ENCODE data around the gene TLE2.
A peak's percentile ranks its signal among the peaks of the same experiment; 100 is the strongest.

The TLE2 gene

DNA sequence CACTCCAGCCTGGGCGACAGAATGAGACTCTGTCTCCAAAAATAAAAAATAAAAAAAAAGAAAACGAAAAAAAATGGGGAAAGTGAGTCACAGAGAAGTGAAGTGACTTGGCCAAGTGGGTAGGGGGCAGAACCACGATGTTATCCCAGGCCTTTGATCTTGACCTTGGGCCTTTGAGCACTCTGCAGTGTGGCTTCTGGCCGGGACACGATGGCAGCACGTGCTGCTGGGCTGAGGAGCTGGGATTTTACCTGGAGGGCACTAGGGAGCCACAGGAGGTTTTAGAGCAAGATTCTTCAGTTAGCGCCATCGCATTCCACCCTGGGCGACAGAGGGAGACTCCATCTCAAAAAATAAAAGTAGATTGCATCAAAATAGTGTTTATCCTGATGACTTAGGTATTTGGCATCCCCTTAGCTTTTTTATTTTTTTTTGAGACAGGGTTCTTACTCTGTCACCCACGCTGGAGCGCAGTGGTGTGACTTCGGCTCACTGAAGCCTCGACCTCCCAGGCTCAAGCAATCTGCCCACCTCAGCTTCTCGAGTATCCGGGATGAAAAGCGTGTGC is 37.5 kb upstream of the TLE2 start:
- Histone ChIP-seq H2BK120ac (ENCODE audit: low read depth, low read length) (no peak overlapping the region), H4K91ac (ENCODE audit: low read depth, low read length, poor library complexity) (no peak overlapping the region)
- WGBS, 2 donors (ENCODE audit: extremely low coverage in 2 of 2, insufficient read length in 2 of 2, insufficient replicate concordance in 1 of 2) = no CpG with 5 or more reads among the region's 16 CpGs

DNA sequence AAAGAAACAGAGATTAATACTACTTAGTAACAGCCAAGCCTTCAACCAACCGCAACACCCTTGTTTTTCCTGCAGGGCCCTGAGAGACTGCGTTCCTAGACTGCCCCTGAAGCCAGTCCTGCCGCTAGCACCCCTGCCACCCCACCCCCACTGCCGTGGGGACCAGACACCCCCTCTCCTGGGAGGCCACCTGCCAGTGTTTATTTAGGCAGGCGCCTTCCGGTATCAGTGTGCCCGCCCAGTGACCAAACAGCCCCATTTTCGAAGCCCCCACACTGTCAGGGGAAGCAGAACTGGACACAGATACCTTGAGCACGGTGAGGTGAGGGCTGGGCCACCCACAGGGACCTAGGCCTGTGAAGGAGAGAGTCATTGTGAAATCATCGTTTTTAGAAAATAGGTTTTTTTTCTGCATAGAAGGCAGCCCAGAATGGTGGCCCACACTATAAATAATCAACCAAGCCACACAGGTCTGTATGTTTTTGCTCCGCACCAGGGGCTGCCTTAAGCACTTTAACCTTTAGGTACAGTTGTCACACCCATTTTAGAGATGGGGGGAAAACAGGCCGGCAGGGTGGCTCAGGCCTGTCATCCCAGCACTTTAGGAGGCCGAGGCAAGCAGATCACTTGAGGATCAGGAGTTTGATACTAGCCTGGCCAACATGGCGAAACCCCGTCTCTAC is 36.7 kb upstream of the TLE2 start:
- no peak for DNase-seq (ENCODE audit: low spot score)
- Histone ChIP-seq H4K8ac (ENCODE audit: low read depth, low read length) (no peak overlapping the region), H2BK120ac (ENCODE audit: low read depth, low read length) (no peak overlapping the region), H2BK12ac (ENCODE audit: low read length) (no peak overlapping the region), H3K4me2 (ENCODE audit: insufficient read depth, low read length, poor library complexity, severe bottlenecking) (no peak overlapping the region), H3K23ac (ENCODE audit: low read depth, low read length, poor library complexity) (no peak overlapping the region), H3K27ac (replicated peaks; ENCODE audit: low read length) (no peak overlapping the region), H3K4ac (ENCODE audit: low read length) (no peak overlapping the region), H3K18ac (ENCODE audit: low read length) (no peak overlapping the region), H4K91ac (ENCODE audit: low read depth, low read length, poor library complexity) (peak overlapping the region; percentile 43), H3K4me3 (ENCODE audit: low read length in 2 of 2) (no peak overlapping the region), H3K14ac (ENCODE audit: low read length) (no peak overlapping the region), H3K9ac (ENCODE audit: low read depth, low read length, poor library complexity) (no peak overlapping the region), H3K9me3 (replicated peaks in 1 of 2; ENCODE audit: control insufficient read depth in 2 of 2, insufficient read depth in 1 of 2, low read depth in 1 of 2, low read length in 2 of 2) (no peaks in the 10 kb centered on the region), H3K4me1 (ENCODE audit: control insufficient read depth in 2 of 2, insufficient read depth in 1 of 2, low read depth in 1 of 2, low read length in 2 of 2) (peaks cover 0 to 2% of the 10 kb centered on the region in 2 donors), H3K27me3 (ENCODE audit: control insufficient read depth in 3 of 3, insufficient read depth in 3 of 3, low read depth in 1 of 3, low read length in 3 of 3) (peaks cover 0 to 17% (median 7%) of the 10 kb centered on the region in 3 experiments), H3K79me1 (ENCODE audit: low read depth, low read length) (no peaks in the 10 kb centered on the region), H2AK5ac (ENCODE audit: low read depth, low read length) (peak overlapping the region; percentile 56), H2BK15ac (ENCODE audit: low read length) (peak overlapping the region; percentile 75), H2AFZ (ENCODE audit: low read length) (no peak overlapping the region), H3K36me3 (replicated peaks in 1 of 2; ENCODE audit: control insufficient read depth in 2 of 2, insufficient read depth in 2 of 2, low read length in 2 of 2) (peaks cover 0 to 3% of the 10 kb centered on the region in 2 donors), H2BK5ac (ENCODE audit: low read length) (no peak overlapping the region)
- no CpG with 5 or more reads among the region's 15 CpGs for WGBS, 2 donors (ENCODE audit: extremely low coverage in 2 of 2, insufficient read length in 2 of 2, insufficient replicate concordance in 1 of 2)

More for the DNA sequence above, 37.5 kb upstream of the TLE2 start:
- H3K18ac ChIP-seq (ENCODE audit: low read length) = no peak overlapping the region
- H3K79me1 ChIP-seq (ENCODE audit: low read depth, low read length) = no peaks in the 10 kb centered on the region
- H3K4me3 ChIP-seq (ENCODE audit: low read length in 2 of 2) = no peak overlapping the region
- no peak overlapping the region for H4K8ac ChIP-seq (ENCODE audit: low read depth, low read length)
- no peak overlapping the region for H3K4me2 ChIP-seq (ENCODE audit: insufficient read depth, low read length, poor library complexity, severe bottlenecking)
- H3K4me1 ChIP-seq (ENCODE audit: control insufficient read depth in 2 of 2, insufficient read depth in 1 of 2, low read depth in 1 of 2, low read length in 2 of 2) = no peaks in the 10 kb centered on the region
- H2AFZ ChIP-seq (ENCODE audit: low read length) = no peak overlapping the region
- H3K4ac ChIP-seq (ENCODE audit: low read length) = no peak overlapping the region
- H3K36me3 ChIP-seq (replicated peaks in 1 of 2; ENCODE audit: control insufficient read depth in 2 of 2, insufficient read depth in 2 of 2, low read length in 2 of 2) = no peaks in the 10 kb centered on the region
- no peak overlapping the region for H2BK12ac ChIP-seq (ENCODE audit: low read length)
- H3K14ac ChIP-seq (ENCODE audit: low read length) = peak overlapping the region; percentile 8
- no peak for DNase-seq (ENCODE audit: low spot score)
- peaks cover 0 to 17% (median 7%) of the 10 kb centered on the region in 3 experiments for H3K27me3 ChIP-seq (ENCODE audit: control insufficient read depth in 3 of 3, insufficient read depth in 3 of 3, low read depth in 1 of 3, low read length in 3 of 3)
- no peak overlapping the region for H2BK5ac ChIP-seq (ENCODE audit: low read length)
- no peak overlapping the region for H2BK15ac ChIP-seq (ENCODE audit: low read length)
- H3K27ac ChIP-seq (replicated peaks; ENCODE audit: low read length) = no peak overlapping the region
- no peak overlapping the region for H3K9ac ChIP-seq (ENCODE audit: low read depth, low read length, poor library complexity)
- H3K23ac ChIP-seq (ENCODE audit: low read depth, low read length, poor library complexity) = no peak overlapping the region
- no peak overlapping the region for H2AK5ac ChIP-seq (ENCODE audit: low read depth, low read length)
- H3K9me3 ChIP-seq (replicated peaks in 1 of 2; ENCODE audit: control insufficient read depth in 2 of 2, insufficient read depth in 1 of 2, low read depth in 1 of 2, low read length in 2 of 2) = no peaks in the 10 kb centered on the region

DNA sequence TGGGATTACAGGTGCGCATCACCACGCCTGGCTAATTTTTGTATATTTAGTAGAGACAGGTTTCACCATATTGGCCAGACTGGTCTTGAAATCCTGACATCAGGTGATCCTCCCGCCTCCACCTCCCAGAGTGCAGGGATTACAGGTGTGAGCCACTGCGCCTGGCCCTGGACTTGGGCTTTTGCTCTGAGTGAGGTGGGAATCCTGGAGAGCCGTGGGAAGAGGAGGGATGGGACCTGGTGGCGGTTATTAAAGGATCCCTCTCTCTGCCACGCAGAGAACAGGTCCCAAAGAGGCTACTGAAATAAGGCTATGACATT is 34.9 kb upstream of the TLE2 start:
- no peak overlapping the region for H2BK5ac ChIP-seq (ENCODE audit: low read length)
- WGBS, 2 donors (ENCODE audit: extremely low coverage in 2 of 2, insufficient read length in 2 of 2, insufficient replicate concordance in 1 of 2) = no CpG with 5 or more reads among the region's 7 CpGs
- H2AK5ac ChIP-seq (ENCODE audit: low read depth, low read length) = no peak overlapping the region
- no peak overlapping the region for H2AFZ ChIP-seq (ENCODE audit: low read length)
- no peak overlapping the region for H3K23ac ChIP-seq (ENCODE audit: low read depth, low read length, poor library complexity)
- peaks cover 4 to 17% of the 10 kb centered on the region in 2 donors for H3K36me3 ChIP-seq (replicated peaks in 1 of 2; ENCODE audit: control insufficient read depth in 2 of 2, insufficient read depth in 2 of 2, low read length in 2 of 2)
- no peak for DNase-seq (ENCODE audit: low spot score)
- no peaks in the 10 kb centered on the region for H3K79me1 ChIP-seq (ENCODE audit: low read depth, low read length)
- no peak overlapping the region for H3K14ac ChIP-seq (ENCODE audit: low read length)
- H2BK15ac ChIP-seq (ENCODE audit: low read length) = no peak overlapping the region
- no peak overlapping the region for H3K9ac ChIP-seq (ENCODE audit: low read depth, low read length, poor library complexity)
- H3K27ac ChIP-seq (replicated peaks; ENCODE audit: low read length) = no peak overlapping the region
- no peak overlapping the region for H3K18ac ChIP-seq (ENCODE audit: low read length)
- H4K8ac ChIP-seq (ENCODE audit: low read depth, low read length) = no peak overlapping the region
- H3K4me2 ChIP-seq (ENCODE audit: insufficient read depth, low read length, poor library complexity, severe bottlenecking) = no peak overlapping the region
- H3K4me1 ChIP-seq (ENCODE audit: control insufficient read depth in 2 of 2, insufficient read depth in 1 of 2, low read depth in 1 of 2, low read length in 2 of 2) = peaks cover 0 to 2% of the 10 kb centered on the region in 2 donors
- H3K4ac ChIP-seq (ENCODE audit: low read length) = no peak overlapping the region
- peaks cover 0 to 17% (median 7%) of the 10 kb centered on the region in 3 experiments for H3K27me3 ChIP-seq (ENCODE audit: control insufficient read depth in 3 of 3, insufficient read depth in 3 of 3, low read depth in 1 of 3, low read length in 3 of 3)
- H4K91ac ChIP-seq (ENCODE audit: low read depth, low read length, poor library complexity) = no peak overlapping the region
- no peak overlapping the region for H2BK120ac ChIP-seq (ENCODE audit: low read depth, low read length)
- H3K4me3 ChIP-seq (ENCODE audit: low read length in 2 of 2) = no peak overlapping the region
- H3K9me3 ChIP-seq (replicated peaks in 1 of 2; ENCODE audit: control insufficient read depth in 2 of 2, insufficient read depth in 1 of 2, low read depth in 1 of 2, low read length in 2 of 2) = peaks cover 0 to 1% of the 10 kb centered on the region in 2 donors
- no peak overlapping the region for H2BK12ac ChIP-seq (ENCODE audit: low read length)

All from neuronal stem cell (in vitro differentiated cells).